SH-SY5Y (cell line): Measurements from ENCODE around the gene SPRR4.

Experiments
- GATA2 ChIP-seq: IDR thresholded peaks from 2 replicates; pipeline ENCODE4 v1.6.1; 2011; ENCODE audit warnings: mild to moderate bottlenecking, low read depth, low read length
- GATA3 ChIP-seq: IDR thresholded peaks from 2 replicates; pipeline ENCODE4 v1.6.1; 2011; ENCODE audit warnings: low read depth, mild to moderate bottlenecking, low read length, moderate library complexity

DNA sequence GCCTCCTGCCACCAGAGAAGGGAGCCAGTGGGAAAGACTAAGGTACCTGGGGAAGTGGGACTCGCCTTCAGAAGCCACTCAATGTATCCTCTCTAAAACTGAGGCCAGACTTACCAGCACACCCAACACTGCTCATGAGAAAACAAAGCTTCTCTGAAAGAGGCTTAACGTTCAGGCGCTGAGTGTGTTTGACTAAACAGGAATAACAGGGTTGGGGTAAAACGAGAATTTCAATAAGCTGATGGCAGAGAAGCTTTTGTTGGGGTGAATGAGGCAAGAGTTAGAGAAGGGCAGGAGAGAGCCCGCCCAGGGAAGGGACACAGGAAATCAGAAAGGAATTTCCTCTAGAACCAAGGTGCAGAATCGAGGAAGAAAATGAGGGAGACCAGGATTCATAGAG, 29.4 kb downstream of the SPRR4 start:
- no peak for TF ChIP-seq GATA3
- no peak for TF ChIP-seq GATA2
